ENCODE results near the gene WFDC5. TPM values are rescaled to one million over a fixed set of nuclear protein-coding genes. Genes with fewer than 3 reads are reported as not detected.
"Not testable (repeated sequence)": the region's sequence is repeated elsewhere in the genome, so short reads cannot be mapped to it uniquely, and the experiment has no call there.

Gene WFDC5, protein sequence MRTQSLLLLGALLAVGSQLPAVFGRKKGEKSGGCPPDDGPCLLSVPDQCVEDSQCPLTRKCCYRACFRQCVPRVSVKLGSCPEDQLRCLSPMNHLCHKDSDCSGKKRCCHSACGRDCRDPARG
- total RNA-seq, result 0.27 TPM in 1 of 2 replicates, not detected in the other

DNA sequence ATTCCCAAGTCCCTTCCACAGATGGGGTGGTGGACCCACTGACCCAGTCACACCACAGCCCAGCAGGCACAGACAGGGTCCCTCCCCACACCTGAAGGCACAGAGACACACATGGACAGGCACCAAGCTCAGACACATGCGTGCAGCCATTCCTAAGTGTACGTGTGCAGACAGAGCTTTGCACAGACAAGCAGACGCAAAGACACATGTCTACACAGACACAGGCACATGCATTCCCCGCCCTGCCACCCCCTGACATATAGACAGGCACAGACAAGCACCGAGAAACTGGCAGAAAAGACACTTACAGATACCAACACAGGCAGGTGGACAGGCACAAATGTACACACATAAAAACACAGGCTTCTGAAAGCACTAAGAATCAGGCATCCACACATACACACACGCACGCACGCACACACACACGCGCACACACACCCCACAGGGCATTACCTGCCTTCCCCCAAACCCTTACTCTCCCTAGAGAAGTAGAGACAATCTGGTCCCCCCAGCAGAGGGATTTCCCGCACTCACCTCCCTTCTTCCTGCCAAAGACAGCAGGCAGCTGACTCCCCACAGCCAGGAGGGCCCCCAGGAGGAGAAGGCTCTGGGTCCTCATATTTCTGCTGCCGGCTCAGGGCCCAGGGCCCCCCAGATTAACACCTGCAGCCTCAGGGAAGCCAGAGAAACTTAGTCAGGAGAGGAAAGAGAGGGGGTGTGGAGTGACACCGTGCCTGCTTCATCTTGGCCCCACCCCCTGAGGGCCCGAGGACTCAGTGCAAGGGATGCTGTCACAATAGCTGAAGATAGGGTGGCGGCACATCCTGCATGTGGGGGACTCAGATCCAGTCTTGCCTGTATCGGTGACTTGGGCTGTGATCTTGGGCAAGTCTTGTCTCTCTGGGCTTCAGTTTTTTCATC lies at the start of gene WFDC5:
Gene WFDC5 (minus strand): TSS at position 710 of the 921 bp plus-strand sequence. CDS start 91 bp downstream, at position 619.
- DNase-seq (ENCODE audit: low spot score), result no peak
- Mint-ChIP-seq H3K4me3 (no peak within 1 kb of the TSS), H3K4me1 (ENCODE audit: low read depth) (no peaks in the 10 kb centered on the region), H3K27ac (no peak within 1 kb of the TSS), H3K36me3 (ENCODE audit: low read depth) (no peaks in the 10 kb centered on the region), H3K27me3 (ENCODE audit: insufficient read depth) (peaks cover 13% of the 10 kb centered on the region), H3K9me3 (no peaks in the 10 kb centered on the region)
- intact Hi-C loops (cut with micrococcal nuclease), result no loop called here

- peaks cover 19% of the 10 kb centered on the region for H3K9me3 Mint-ChIP-seq
- H3K27me3 Mint-ChIP-seq (ENCODE audit: insufficient read depth), result peaks cover 3% of the 10 kb centered on the region
- no peaks in the 10 kb centered on the region for H3K4me1 Mint-ChIP-seq (ENCODE audit: low read depth)
- H3K36me3 Mint-ChIP-seq (ENCODE audit: low read depth), result no peaks in the 10 kb centered on the region
- intact Hi-C loops (cut with micrococcal nuclease), result no loop called here
- DNase-seq (ENCODE audit: low spot score), result no peak
- no peak overlapping the region for H3K27ac Mint-ChIP-seq
- no peak overlapping the region for H3K4me3 Mint-ChIP-seq
Observed at GRCh38 chr20:45163083-45163803, 48.3 kb upstream of the WFDC5 start.

DNA sequence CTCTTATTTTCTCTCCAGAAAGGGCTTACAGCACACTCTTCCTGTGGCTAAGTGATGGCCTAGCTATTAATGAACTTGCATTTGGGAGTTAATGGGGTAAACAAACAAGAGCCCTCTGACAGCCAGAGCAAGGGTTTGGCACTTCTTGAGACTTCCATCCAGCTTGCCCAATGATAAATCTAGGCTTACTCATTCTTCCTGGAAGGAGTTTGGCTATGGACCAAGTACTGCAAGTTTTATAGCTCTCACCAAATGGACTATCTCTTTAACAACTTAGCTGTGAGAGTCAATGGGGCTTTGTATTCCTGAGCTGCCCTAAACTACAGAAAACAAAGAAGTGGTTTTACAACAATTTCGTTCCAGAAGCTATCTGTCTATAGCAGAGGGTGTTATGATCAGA lies 43.0 kb upstream of the WFDC5 start:
- intact Hi-C loops (cut with micrococcal nuclease), result no loop called here
- Mint-ChIP-seq H3K36me3 (ENCODE audit: low read depth) (no peaks in the 10 kb centered on the region), H3K4me3 (no peak overlapping the region), H3K27me3 (ENCODE audit: insufficient read depth) (peaks cover 7% of the 10 kb centered on the region), H3K4me1 (ENCODE audit: low read depth) (no peaks in the 10 kb centered on the region), H3K27ac (no peak overlapping the region), H3K9me3 (peaks cover 13% of the 10 kb centered on the region)
- DNase-seq (ENCODE audit: low spot score), result no peak

GRCh38 chr20:45156713-45157112 lies 41.7 kb upstream of the WFDC5 start:
- Mint-ChIP-seq H3K36me3 (ENCODE audit: low read depth) (no peaks in the 10 kb centered on the region), H3K27ac (no peak overlapping the region), H3K4me1 (ENCODE audit: low read depth) (no peaks in the 10 kb centered on the region)

GRCh38 chr20:45154794-45155193 lies 39.8 kb upstream of the WFDC5 start:
- H3K4me1 Mint-ChIP-seq (ENCODE audit: low read depth); H3K9me3 Mint-ChIP-seq; H3K27ac Mint-ChIP-seq; DNase-seq (ENCODE audit: low spot score); H3K36me3 Mint-ChIP-seq (ENCODE audit: low read depth); H3K4me3 Mint-ChIP-seq; intact Hi-C loops (cut with micrococcal nuclease); H3K27me3 Mint-ChIP-seq (ENCODE audit: insufficient read depth): not testable (repeated sequence)

More at GRCh38 chr20:45156713-45157112, 41.7 kb upstream of the WFDC5 start:
- intact Hi-C loops (cut with micrococcal nuclease), result no loop called here
- Mint-ChIP-seq H3K27me3 (ENCODE audit: insufficient read depth) (peaks cover 5% of the 10 kb centered on the region), H3K9me3 (peaks cover 13% of the 10 kb centered on the region), H3K4me3 (no peak overlapping the region)
- DNase-seq (ENCODE audit: low spot score), result no peak

- Mint-ChIP-seq H3K27me3 (ENCODE audit: insufficient read depth) (peaks cover 5% of the 10 kb centered on the region), H3K4me3 (no peak overlapping the region), H3K9me3 (peaks cover 8% of the 10 kb centered on the region), H3K36me3 (ENCODE audit: low read depth) (no peaks in the 10 kb centered on the region), H3K4me1 (ENCODE audit: low read depth) (no peaks in the 10 kb centered on the region), H3K27ac (no peak overlapping the region)
- intact Hi-C loops (cut with micrococcal nuclease), result no loop called here
- no peak for DNase-seq (ENCODE audit: low spot score)
Observed at GRCh38 chr20:45154183-45154582, 39.2 kb upstream of the WFDC5 start.

DNA sequence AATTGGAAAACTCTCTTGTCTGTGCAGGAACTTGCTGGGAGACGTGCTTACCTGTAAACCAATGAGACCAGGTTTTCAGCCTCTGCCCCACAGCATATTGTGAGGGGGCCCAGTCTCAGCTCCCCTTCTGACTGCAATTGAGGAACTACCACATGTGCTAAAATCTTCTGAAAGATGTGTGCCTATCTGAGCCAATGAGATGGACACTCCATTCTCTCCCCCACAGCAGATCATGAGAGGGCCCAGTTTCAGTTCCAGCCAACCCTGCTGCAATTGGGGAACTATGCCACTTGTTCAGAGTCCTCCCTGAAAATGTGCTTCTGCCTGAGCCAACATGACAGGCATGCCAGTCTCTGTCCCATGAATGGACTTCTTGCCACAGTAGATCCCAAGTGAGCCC lies 38.8 kb upstream of the WFDC5 start:
- Mint-ChIP-seq H3K36me3 (ENCODE audit: low read depth) (no peaks in the 10 kb centered on the region), H3K27me3 (ENCODE audit: insufficient read depth) (peaks cover 5% of the 10 kb centered on the region), H3K4me1 (ENCODE audit: low read depth) (no peaks in the 10 kb centered on the region), H3K27ac (no peak overlapping the region), H3K9me3 (peaks cover 4% of the 10 kb centered on the region), H3K4me3 (no peak overlapping the region)
- DNase-seq (ENCODE audit: low spot score), result no peak
- intact Hi-C loops (cut with micrococcal nuclease), result no loop called here

DNA sequence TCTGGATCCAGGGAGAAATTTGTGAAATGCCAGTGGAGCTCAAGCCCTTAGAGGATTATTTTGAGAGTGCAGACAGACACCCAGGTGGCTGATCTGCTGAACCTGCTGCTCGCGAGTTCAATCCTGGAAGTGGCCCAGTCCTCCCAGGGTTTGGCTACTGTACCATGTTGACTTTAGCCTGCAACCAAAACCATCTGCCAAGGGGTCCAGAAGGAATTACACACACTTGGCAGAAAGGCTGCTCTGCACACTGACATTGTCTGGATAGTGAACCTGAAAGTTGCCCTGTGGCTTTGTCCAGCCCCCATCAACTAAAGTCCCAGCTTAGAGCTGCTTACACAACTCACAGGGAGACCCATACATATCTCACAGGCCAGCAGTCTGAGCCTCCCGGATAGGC lies 38.2 kb upstream of the WFDC5 start:
- DNase-seq (ENCODE audit: low spot score), result no peak
- peaks cover 7% of the 10 kb centered on the region for H3K27me3 Mint-ChIP-seq (ENCODE audit: insufficient read depth)
- intact Hi-C loops (cut with micrococcal nuclease), result no loop called here
- H3K27ac Mint-ChIP-seq, result no peak overlapping the region
- no peak overlapping the region for H3K4me3 Mint-ChIP-seq
- no peaks in the 10 kb centered on the region for H3K4me1 Mint-ChIP-seq (ENCODE audit: low read depth)
- H3K36me3 Mint-ChIP-seq (ENCODE audit: low read depth), result no peaks in the 10 kb centered on the region
- H3K9me3 Mint-ChIP-seq, result no peaks in the 10 kb centered on the region

DNA sequence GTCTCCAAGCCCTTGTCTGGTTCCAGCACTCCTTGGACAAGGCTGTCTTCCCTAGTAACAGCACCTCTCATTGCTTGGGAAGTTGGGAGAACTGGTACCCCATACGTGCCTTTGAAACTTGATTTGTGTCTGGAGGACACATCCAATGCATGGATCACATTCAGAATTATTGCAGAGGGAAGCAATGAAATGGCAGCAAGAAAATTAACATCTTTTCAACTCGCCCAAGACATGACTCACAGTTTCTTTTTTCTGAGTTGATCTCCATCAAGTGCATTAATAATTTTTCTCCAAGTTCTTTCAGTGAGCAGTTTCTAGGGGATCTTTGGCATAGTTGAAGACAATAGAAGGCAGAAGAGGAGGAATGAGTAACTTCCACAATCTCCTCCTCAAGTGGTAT lies 37.4 kb upstream of the WFDC5 start:
- no peaks in the 10 kb centered on the region for H3K36me3 Mint-ChIP-seq (ENCODE audit: low read depth)
- DNase-seq (ENCODE audit: low spot score), result no peak
- H3K4me1 Mint-ChIP-seq (ENCODE audit: low read depth), result no peaks in the 10 kb centered on the region
- peaks cover 7% of the 10 kb centered on the region for H3K27me3 Mint-ChIP-seq (ENCODE audit: insufficient read depth)
- no peaks in the 10 kb centered on the region for H3K9me3 Mint-ChIP-seq
- no peak overlapping the region for H3K27ac Mint-ChIP-seq
- intact Hi-C loops (cut with micrococcal nuclease), result no loop called here
- no peak overlapping the region for H3K4me3 Mint-ChIP-seq

GRCh38 chr20:45149062-45149461 lies 34.1 kb upstream of the WFDC5 start:
- intact Hi-C loops (cut with micrococcal nuclease), result no loop called here
- no peak overlapping the region for H3K27ac Mint-ChIP-seq
- H3K36me3 Mint-ChIP-seq (ENCODE audit: low read depth), result no peaks in the 10 kb centered on the region
- peaks cover 14% of the 10 kb centered on the region for H3K27me3 Mint-ChIP-seq (ENCODE audit: insufficient read depth)
- no peak overlapping the region for H3K4me3 Mint-ChIP-seq
- no peaks in the 10 kb centered on the region for H3K4me1 Mint-ChIP-seq (ENCODE audit: low read depth)
- DNase-seq (ENCODE audit: low spot score), result no peak
- H3K9me3 Mint-ChIP-seq, result no peaks in the 10 kb centered on the region

- H3K9me3 Mint-ChIP-seq, result no peaks in the 10 kb centered on the region
- H3K4me1 Mint-ChIP-seq (ENCODE audit: low read depth), result no peaks in the 10 kb centered on the region
- no peak overlapping the region for H3K4me3 Mint-ChIP-seq
- no peaks in the 10 kb centered on the region for H3K36me3 Mint-ChIP-seq (ENCODE audit: low read depth)
- no peak for DNase-seq (ENCODE audit: low spot score)
- intact Hi-C loops (cut with micrococcal nuclease), result no loop called here
- H3K27ac Mint-ChIP-seq, result no peak overlapping the region
- peaks cover 11% of the 10 kb centered on the region for H3K27me3 Mint-ChIP-seq (ENCODE audit: insufficient read depth)
Observed at GRCh38 chr20:45140836-45141235, 25.9 kb upstream of the WFDC5 start.

DNA sequence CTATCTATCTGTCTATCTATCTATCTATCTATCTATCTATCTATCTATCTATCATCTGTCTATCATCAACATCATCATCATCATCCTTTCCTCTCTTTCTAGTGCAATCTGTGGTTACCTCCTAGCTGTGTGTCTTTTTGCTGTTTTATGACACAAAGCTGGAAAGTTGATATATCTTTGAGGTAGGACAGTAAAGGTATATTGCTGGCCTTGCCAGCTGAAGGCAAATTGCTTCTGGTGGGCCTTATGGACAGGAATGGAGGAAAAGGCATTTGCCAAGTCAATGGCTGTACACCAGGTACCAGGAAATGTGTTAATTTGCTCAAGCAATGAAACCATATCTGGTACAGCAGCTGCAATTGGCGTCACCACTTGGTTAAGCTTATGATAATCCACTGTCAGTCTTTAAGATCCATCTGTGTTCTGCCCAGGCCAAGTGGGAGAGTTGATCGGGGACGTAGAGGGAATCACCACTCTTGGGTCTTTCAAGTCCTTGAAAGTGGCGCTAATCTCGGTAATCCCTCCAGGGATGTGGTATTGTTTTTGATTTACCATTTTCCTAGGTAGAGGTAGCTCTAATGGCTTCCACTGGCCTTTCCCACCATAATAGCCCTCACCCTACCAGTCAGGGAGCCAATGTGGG lies 24.9 kb upstream of the WFDC5 start:
- DNase-seq (ENCODE audit: low spot score); H3K9me3 Mint-ChIP-seq; H3K4me3 Mint-ChIP-seq; H3K4me1 Mint-ChIP-seq (ENCODE audit: low read depth); H3K36me3 Mint-ChIP-seq (ENCODE audit: low read depth); H3K27ac Mint-ChIP-seq; H3K27me3 Mint-ChIP-seq (ENCODE audit: insufficient read depth): not testable (repeated sequence)
- intact Hi-C loops (cut with micrococcal nuclease), result loop anchor here (10.0 kb wide), 1 partner anchor 85 kb away; the partner anchor contains the start of gene SEMG2
